Activated CD4-positive, CD25-positive, alpha-beta regulatory T cell treated with anti-CD3 and anti-CD28 coated beads, Interleukin-2, amount 50 U/mL, for 16 hours (primary cell): ENCODE results near the gene JAK1.
"Not testable (repeated sequence)": the region's sequence is repeated elsewhere in the genome, so short reads cannot be mapped to it uniquely, and the experiment has no call there.

ENCODE experiments used
- DNase-seq: peaks from one replicate; pipeline ENCODE4 v3.0.0-alpha.2; 2020; ENCODE audit warnings: low read depth, low spot score

JAK1 gene

DNA sequence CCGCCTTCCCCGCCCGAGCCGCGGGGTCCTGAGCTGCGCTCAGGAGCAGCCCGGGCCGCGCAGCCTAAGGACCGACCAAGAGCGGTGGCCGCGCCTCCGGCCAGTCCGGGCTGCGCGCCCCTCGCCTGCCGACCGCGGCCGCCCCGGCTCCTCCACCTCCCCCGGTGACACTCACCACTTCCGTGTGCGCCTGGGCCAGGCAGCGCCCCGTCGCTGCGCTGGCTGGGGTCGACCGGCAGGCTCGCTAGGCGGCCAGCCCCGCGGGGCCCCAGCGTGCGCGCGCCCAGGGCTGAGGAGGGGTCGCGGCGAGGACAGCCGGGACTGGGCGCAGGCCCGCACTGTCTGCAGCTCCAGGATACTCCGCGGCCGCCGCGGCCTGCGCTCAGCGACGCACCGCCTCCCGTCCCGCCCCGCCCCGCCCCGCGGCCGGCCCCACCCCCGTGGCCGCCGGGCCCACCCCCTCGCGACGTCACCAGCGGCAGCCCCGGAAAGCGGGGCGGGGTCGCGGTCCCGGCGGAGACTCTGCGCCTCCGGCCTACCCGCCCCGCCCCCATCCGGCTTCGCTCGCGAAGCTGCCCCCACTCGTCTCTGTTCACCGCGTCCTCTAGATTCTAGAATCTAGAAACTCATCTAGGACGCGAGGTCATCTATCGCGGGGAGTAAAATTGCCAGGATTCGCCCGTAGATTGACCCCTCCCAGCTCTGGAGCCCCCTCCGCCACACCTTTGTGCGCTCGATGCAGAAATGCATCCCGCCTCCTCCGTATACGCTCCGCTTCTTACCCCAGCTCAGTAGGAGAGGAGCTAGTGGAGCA is at the start of gene JAK1:
Gene JAK1, minus strand, starts transcription at position 392 of the 814 bp plus-strand sequence. CDS start 80,285 bp downstream, outside the sequence.
- DNase-seq: peak; percentile 75

DNA sequence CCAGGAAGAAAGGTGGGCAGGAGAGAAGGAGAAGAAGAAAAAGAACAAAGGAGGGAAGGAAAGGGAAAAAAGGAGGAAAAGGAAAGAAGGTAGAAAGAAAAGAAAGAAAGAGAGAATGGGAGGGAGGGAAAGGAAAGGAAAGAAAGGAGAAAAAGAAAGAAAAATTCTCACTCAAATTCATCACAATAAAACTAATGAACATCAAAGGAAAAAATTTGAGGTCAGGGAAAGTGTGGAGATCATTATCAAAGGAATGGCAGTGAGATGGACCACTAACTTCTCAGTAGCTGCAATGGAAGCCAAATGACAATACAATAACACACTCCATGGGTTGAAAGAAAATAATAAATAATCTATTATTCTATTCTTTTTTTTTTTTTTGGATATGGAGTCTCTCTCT is 48.0 kb upstream of the JAK1 start:
- no peak for DNase-seq

DNA sequence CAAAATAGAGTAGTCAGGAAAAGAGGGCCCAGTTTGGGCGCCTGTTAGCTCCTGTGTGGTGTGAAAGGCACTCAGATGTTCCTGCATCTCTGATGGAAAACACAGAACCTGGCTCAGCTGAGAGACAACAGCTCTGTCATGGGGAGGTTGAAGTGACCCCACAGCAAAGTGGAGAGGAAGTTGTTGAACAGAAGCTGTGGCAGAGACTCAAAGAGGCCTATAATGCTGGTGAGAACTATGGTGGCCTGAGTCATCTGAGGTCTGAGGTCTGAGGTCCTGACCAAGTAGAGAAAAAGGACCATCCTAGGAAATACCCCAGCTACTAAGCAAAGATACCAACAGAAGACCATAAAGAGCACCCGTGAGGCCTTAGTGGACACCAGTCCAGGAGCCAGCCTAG is 45.6 kb upstream of the JAK1 start:
- DNase-seq: no peak

DNA sequence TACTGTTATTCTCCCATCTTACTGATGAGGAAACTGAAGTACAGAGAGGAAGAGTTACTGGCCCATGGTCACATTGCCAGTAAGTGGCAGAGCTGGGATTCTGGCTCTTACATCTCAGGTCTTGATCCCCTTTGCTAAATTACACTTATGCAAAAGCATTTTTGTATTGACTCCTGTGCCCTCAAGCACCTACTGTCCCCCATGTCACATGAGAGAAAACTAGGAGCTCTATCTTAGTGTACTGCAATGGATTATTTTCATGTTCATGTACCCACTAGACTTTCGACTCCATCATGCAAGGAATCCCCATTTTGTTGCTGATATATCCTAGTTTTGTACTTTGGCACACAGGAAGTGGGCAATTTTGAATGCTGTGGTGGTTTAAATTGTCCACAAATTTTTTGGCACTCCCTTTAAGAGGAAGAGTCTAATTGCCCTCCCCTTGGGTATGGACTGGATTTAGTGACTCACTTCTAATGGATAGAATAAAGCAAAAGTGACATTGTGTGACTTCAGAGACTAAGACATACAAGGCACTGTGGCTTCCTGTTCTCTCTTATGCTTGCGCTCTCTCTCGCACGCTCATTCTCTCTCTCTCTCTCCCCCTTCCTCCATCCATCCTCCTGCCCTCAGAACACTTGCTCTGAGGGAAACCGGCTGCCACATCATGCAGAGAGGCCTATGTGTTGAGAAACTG is 43.5 kb upstream of the JAK1 start:
- DNase-seq: no peak

DNA sequence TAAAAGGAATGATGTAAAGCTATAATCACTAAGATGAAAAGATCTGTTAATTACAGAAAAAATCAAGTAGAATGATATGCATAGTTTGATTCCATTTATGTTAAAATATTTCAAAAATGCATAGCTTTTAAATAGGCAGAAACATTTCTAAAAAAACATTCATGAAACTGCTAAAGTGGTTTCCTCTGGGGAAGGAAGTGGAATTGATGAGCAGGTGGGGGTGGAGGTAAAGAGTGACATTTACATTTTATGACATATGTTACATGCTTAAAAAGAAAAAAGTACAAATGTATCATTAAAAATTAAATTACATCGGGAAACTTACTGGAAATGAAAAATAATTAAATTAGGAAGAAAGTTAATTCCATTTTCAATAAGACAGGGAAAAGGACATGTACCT is 42.8 kb upstream of the JAK1 start:
- DNase-seq: no peak

DNA sequence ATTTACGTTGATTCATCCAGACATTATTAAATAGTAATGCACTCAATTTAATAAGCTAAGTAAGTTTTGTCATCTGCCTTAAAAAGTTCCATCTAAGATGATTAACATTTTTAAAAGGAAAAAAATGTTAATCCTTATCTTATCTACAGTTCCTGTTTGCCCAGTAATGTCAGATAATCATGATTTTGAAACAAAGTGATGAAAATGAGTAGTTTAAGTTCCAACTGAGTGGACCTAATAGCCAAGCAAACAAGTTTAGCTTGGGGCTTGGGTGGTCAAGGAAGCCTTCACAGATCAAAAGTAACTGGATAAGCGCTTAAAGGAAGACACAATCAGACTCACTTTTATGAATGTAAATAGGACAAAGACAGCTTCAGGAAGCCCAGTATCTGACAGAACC is 40.5 kb upstream of the JAK1 start:
- DNase-seq: no peak

DNA sequence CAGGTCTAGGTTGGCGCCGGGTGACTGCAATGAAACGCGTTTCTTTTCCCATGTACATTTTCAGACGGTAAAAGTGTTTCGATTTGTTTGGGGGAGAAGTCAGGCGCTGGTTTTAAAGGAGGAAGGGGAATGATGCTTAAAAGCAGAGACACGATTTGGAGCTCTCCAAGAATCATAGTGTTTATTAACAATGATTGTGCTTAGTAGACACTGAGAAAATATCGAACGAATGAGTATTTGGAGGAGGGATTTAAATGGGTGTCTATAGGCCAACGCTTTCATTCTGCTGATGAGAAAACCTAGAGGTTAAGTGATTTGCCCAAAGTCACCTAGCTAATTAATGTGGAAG is 36.9 kb upstream of the JAK1 start:
- no peak for DNase-seq

DNA sequence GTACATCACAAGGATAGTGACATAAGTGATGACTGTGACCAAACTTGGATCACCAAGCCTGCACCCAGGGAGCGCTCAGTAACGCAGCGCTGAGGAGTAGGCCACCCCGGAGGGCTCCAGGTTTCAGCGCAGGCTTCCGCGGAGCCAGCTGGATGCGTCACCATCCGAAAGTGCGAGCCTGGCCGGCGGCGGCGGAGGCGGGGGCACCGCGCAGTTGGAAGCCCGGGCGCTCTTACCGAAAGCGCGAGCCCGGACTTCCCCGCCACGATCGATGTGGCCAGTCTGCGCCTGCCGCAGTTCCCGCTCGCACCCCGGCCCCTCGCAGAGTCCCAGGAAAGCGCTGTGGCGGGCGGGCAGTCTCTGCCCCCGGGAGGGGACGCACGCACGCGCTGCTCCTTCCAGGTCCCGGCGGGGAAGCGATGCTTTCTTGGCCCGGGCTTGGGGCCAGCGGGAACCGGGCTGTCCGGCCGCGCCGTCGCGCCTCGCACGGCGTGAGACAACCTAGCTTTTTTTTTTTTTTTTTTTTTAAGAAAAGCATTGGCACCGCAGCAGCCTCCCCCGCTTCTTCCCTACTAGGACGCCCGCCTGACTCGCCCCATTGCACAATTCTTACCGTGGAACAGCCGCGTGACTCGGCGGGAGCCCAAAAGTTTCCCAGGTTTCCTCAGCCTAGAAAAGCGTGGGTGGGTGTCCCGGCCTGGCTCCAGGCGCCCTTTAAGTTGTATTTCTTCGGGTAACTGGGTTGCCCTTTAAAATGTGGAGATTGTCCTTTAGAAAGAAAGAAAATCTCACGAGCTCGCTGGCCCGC is 36.4 kb upstream of the JAK1 start:
- DNase-seq: peak; percentile 36

DNA sequence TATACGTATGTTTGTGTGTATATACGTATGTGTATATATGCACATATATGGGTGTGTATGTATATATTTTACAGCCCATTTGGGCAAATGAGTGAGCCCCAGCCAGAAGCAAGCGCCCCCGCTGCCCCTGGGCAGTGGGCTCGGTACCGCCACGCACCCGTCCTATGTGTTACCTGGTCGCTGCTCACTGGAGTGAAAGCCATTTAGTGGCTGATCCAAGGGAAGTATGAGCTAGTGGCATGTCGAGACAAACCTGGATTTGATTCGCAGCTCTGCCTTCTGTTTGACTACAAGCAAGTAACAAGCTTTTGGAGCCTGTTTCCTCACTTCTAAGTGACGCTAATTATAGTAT is 35.8 kb upstream of the JAK1 start:
- no peak for DNase-seq

DNA sequence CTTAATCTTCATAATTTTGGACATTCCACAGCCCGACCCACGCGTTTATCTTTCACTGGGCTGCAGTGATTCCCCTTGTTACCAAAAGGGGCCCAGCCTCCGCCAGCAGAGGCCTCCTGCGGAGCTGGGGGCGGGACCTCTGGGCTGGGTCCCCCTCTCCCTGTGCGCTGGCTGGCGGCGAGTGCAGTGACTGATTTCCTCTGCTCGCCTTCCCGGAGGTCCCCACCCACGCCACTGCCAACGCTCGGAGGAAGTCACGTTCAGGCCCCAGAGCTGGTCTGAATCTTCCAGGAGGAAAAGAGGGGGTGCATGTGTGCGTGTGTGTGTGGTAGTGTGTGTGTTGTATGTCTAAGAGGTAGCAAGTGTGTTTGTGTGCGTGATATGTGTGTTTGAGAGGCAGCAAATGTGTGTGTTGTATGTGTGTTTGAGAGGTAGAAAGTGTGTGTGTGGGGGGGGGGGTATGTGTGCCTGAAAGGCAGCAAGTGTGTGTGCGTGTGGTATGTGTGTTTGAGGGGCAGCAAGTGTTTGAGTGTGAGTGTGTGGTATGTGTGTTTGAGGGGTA is 35.0 kb upstream of the JAK1 start:
- DNase-seq: peak; percentile 38

DNA sequence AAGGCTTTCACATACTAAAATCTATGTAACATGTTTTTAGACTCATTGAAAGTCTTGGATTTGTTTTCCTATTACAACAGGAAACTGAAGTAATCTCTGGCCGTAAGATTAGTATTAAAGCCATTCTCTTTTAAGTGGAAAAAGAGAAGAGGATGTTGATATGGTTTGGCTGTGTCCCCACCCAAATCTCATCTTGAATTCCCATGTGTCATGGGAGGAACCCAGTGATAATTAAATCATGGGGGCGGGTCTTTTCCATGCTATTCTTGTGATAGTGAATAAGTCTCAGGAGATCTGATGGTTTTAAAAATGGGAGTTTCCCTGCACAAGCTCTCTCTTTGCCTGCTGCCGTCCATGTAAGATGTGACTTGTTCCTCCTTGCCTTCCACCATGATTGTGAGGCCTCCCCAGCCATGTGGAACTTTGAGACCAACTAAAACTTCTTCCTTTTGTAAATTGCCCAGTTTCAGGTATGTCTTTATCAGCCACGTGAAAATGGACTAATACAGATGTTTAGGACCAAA is 32.1 kb upstream of the JAK1 start:
- DNase-seq: not testable (repeated sequence)

DNA sequence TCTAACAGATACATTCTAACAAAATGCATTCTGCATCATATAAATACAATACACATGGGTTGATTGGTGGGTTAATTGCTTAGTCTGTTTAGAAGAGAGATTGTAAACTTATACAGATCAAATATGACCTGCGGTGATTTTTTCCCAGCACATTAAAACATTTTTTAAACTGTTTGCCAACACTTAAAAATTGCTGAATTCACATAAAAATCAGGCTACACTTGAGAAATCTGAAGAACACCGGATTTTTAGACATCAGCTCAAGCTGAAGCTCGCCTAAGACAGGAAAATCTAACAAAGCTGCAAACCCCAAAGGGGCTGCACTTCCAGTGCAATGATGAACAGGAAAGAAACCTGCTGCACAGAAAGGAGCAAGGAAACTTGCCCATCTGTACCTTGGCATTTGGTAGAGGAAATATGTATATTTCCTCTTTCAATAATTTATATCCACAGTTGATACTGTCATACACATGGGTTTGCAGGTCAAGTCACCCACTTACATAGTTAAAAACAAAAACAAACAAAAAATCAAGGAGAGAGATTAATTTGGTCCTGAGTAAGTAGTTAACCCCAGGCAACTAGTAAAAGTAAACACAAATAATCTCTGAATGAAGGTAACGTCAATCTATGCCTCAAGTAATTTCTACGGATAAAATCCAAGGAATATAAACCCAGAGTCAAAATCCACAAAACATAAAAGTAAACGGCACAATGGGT is 30.4 kb upstream of the JAK1 start:
- DNase-seq: no peak

DNA sequence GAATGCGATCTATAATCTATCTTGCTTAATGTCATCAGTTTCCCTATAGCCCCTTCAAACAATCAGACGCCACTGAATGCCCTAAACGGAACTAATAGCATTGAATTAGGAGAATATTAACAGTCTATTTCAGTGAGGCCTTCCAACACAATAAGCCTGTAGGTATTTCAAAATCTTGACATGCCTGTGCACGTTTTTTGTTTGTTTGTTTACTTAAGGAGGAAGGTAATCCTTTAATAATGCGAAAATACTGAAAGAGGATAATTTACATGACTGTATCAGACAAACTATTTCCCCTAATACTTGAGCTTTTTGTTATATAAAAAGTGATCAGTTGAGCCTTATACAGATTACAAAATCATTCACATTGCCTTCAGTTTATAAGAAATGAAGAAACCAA is 29.0 kb upstream of the JAK1 start:
- DNase-seq: no peak

DNA sequence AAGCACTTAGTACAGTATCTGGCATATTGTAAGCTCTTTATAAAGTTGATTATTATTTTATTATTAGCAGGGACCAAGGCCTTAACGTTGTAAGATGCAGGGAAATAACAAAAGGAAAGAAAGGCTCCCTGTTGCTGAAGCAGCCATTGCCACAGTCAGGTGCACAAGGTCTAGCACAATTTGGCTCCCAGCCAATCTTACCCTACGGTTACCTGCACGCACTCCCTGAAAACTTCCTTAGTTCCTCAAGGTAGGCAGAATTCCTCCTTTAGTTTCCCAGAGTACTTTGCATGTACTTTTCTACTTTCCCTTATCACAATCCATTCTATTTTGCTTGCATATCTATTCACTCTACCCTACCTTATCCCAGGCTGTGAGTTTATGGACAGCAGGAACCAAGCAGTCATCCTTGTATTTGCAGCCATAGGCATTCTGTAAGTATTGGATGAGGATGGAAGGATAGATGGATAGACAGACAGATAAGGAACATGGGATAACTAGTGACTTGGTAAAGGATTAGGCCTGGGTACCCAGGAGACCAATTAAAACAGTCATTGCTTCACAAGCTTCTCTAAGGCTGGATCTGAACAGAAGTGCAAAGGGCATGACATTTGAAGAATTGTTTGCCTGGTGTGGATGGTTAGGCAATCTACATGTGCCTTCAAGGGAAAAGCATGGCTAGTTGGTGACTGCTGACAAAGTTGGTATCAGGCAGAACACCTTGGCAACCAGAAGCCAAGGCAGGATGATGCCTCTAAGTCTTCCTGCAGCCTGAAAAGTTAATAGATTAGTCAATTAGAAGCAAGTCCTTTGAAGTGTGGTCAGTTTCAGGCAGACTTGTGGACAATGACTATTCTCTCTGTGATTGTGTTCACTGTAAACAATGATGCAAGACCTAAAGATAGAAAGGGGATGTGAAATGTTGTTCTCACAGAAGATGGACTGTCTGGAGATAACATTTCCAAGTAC is 20.8 kb upstream of the JAK1 start:
- DNase-seq: no peak

DNA sequence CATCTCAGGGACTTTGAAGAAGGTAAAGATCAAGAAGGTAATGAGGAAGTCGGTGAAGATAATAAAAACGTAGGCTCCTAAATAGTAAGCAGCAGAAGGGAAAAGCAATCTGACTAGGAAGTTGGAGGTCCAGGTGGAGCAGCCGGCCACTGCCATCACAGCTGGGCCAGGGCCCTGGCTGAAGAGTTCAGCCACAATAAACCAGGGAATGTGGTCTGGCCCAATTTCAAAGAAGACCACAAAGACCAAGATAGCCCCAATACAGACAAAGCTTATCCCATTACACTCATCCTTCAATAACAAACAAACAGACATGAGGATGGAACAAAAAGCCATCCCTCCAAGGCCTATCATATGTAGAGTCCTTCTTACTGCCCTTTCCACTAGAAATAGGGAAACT is 18.4 kb upstream of the JAK1 start:
- DNase-seq: no peak

DNA sequence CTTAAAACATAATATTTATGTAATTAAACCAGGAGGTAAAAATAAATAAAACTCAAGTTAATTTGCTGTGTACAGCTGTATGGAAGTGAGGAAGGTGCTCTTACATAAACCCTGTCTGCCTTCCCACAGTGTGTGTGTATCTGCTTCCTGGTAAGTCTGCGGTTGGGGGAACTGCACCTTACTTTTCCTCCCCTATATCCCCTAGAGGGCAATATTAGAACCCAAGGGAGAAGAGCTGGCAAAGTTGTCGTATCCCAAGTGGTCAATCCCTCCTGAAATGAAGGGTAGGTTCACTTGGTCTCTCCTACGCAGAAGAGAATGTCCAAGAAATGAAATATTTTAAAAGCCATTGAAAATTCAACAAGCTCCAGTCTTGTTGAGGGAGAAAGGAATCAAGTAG is 17.8 kb upstream of the JAK1 start:
- no peak for DNase-seq

DNA sequence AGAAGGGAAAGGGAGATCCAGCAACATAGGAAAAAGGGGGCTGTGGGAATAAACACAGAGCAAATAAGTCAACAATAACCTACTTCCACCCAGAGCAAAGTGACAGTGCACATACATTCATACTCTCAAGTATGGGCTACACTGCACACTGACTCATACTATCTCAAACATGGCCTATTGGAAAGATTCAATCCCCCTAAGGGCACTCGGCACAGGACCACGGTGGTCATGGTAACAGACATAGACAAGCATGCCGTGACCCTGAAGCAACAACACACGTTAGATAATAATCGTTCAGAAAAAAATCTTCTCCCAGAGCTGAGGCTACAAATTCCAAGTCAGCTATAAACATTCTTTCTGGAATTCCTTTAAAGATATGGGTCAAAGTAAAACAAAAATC is 16.8 kb upstream of the JAK1 start:
- DNase-seq: no peak

DNA sequence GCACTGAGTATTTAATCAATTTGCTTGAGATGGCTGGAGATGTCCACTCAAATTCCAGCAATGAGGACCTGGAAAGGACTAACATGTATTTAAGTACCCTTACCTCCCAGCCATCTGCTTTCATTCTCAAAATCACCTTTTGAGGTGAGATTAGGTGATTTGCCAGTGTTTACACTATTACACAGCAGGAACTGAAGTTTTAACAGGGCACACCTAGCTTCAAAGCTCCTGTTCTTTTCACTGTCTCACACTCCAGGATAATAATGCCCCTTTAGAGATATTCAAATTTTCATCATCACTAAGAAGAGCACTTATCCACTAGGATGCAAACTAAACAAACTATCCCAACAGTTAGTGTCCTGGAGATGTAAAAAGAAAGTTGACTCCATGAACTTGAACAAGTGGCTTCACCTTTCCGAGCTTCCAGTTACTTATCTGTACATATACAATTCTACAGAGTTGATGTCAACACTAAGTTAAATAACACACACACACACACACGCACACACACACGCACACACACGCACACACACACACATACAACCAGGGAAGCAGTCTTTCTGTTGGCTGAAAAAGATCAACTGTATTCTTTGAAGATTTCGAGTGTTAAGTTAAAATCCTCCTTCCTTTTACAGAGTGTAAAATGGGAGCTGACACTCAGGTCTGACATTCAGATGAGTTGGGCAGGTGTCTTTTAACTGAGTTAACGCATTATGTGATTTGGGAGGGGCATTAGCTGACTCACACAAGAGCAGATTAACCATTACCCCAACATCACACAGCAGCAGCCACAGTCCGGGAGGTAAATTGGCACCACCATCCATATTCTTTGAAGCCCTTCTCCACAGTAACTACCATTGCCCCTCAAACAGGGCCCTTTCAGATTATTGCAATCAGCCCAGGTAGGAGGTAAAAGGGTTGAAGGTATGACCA is 15.5 kb upstream of the JAK1 start:
- no peak for DNase-seq
